Stimulated activated CD8-positive, alpha-beta memory T cell treated with anti-CD3 and anti-CD28 coated beads, Interleukin-2, amount 100 ng/mL, for 48 hours (primary cell): ENCODE measurements around the gene CCDC32.

ENCODE experiments used
- DNase-seq, 2 donors: peaks; one replicate each; pipeline ENCODE4 v3.0.0-alpha.2; 2020; ENCODE audit warnings: low read depth in 2 of 2

The CCDC32 gene

DNA sequence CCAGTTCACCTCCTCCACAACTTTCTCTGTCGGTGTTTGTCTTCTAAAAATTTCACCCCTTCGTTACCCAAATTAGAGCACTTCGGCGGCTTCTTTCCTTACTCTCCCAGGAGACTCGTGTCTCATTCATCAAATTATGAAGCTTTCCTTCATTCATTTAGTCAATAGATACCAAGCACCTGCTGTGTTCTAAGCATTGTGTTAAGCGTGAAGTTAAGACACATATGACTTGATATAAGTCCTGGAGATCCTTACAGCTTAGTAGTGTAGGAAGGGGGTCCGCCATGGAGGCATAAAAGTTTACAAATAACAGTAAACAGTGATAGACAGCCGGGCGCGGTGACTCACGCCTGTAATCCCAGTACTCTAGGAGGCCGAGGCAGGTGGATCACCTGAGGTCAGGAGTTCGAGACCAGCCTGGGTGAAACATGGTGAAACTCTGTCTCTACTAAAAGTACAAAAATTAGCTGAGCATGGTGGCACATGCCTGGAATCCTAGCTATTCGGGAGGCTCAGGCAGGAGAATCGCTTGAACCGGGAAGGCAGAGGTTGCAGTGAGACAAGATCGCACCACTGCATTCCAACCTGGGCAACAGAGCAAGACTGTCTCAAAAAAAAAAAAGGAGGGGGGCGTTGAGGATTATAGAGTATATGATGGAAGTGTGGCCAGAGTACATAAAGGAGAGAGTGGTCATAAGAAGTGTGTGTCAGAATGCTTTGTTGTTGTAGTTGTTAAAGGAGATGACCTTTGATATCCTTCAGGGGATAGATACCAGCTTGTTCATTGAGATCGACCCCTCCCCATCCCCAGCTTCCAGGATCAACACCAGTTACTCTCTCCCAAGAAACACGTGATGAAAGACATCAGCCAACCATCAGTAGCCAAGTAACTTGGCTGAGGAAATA, 744 bp upstream of the CCDC32 start:
- no peak for DNase-seq

DNA sequence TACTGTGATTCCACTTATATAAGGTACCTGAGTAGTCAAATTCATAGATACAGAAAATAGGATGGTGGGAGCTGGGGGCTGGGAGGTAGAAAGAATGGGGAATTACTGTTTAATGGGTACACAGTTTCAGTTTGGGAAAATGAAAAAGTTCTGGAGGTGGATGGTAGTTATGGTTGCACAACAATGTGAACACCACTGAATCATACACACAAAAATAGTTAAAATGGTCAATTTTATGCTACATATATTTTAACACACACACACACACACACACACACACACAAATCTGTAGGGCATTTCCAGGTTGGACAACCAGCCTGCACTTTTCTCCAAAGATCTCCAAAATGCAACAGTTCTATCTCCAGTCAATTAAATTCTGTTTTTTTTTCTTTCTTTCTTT, 1.4 kb downstream of the CCDC32 start:
- DNase-seq = no peak

DNA sequence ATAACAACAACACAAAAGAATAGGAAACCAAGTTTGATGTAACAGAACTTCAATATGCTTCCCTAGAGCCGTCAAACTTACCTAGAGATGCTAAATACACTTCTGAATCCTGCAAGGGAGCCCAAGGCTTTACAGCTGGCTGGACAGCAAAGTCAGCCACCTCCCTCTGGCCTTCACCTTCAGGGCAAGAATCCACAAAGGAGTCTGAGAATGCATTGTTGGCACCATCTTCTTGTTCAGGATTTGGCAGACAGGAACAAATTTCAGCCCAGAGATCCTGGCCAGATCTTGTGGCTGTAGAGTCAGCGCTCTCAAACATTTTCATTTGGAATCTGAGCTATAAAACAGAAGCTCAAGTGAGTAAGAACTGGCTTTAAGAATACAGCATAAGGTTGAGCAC, 2.2 kb downstream of the CCDC32 start:
- DNase-seq = no peak

DNA sequence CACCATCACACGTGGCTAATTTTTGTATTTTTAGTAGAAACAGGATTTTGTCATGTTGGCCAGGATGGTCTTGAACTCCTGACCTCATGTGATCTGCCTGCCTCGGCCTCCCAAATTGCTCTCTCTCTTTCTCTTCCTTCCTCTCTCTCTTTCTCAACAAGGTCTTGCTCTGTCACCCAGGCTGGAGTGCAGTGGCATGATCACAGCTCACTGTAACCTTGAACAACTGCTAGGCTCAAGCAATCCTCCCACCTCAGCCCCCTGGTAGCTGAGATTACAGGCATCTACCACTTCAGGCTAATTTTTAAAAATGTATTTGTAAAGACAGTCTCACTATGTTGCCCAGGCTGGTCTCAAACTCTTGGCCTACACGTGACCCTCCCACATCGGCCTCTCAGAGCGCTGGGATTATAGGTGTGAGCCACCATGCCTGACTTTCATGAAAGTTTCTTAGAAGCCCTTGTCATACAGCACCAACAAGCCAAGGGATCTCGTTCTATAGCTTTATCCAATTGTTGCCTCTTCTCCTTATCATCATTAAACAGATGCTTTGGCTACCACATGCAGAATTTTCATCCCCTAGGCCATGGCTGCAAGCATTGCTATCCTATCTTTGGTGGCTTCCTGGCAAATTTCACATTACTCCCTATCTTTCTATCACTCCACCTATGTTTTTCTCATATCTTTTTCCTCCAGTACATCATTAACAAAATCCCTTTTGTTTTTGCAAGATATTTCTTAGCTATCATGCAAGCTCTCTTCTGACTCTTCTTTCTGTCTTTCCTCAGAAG, 5.7 kb downstream of the CCDC32 start:
- no peak for DNase-seq

DNA sequence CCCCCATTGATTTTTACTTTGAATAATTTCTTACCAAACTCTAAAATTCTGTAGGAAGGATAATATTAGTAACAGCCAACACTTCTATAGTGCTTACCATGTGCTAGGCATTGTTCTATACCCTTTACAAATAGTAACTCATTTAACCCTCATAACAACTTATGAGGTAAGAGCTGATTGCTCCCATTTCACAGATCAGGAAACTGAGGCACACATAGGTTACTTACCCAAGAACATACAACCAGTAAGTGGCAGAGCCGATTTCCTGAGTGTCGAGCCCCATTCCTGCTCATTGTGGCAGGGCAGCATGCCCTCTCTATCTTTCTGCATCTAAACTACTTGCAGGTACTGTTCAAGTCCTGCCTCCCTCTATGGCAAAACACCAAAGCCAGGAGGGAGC, 9.0 kb downstream of the CCDC32 start:
- no peak for DNase-seq

DNA sequence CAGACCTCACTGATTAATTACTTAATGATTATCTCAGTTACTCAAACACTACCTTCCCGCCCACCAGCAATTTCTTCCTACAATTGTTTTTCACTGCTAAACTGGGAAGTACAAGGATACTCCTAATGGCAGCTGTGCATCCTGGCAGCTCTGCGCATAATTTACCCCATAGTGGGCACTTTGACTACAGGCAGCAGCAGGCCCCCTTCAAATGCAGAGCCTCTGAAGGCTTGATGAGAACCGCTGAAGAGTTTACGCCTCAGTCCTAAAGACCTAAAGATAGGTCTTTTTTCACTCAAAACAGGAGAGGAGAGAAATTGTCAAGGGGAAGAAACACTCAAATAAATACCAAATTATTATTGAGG, 10.7 kb downstream of the CCDC32 start:
- no peak for DNase-seq

DNA sequence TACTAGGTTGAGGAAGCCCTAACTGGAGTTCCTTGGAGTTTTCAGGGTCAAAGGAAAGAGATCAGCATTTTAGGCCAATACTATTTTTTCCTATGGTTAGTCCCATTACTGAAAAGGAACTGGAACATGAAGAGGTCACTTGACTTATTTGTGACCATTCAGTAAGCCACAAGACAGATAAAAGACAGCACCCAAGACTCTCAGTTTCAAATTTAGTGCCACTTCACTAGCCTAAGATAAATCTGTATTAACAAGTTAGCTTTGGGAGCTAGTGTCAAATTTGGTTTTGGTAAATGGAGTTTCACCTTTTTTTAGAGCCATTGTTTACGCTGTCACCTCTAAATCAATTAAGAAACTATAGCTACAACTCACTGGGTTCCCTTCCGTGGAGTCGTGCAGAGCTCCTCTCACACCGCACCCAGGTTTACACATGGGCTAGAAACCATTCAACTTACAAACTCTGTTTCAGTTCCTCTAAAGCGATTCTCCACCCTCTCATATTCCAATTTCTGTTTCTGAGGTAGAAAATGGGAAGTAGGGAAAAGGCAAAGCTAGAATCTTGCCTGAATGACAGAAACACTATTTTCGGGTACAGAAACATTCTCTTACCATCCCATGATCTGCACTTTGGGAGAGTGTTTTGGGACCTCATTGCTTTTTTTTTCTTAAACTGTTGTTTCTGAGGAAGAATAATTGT, 14.4 kb downstream of the CCDC32 start:
- DNase-seq = no peak

DNA sequence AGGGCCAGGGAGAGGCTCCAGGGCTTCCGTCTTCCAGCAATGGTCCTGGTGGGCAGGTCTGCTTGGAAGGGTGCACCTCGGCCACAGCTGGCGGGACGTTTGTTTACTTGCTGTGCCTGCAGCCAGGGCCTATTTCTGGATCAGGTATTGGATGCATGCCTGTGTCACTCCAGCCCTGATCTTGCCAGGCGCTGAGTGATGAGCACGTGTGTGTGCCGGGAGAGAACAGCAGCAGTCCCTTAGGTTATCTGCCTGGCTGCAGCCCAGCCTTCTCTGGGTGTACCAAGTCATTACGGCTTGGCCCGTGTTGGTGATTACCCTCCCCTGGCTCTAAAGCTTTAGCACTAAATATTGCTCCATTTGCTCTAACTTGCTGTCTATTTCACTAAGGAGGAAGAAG, 14.9 kb downstream of the CCDC32 start:
- no peak for DNase-seq

DNA sequence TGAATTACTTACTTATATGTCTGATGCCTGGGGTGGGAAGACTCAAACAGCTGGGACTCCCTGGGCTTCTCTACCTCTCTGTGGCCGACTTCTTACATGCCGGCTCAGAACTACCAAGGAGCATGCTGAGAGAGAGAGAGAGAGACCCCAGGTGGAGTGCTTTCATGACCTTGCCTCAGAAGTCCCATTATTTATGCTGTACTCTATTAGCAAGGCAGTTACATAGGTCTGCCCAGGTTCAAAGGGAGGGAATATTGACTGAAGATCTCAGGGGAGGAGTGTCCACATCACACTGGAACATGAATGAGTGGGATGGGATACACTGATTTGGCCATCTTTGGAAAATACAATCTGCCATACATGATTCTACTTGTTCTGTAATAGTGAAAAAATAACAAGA, 16.2 kb downstream of the CCDC32 start:
- DNase-seq = no peak

DNA sequence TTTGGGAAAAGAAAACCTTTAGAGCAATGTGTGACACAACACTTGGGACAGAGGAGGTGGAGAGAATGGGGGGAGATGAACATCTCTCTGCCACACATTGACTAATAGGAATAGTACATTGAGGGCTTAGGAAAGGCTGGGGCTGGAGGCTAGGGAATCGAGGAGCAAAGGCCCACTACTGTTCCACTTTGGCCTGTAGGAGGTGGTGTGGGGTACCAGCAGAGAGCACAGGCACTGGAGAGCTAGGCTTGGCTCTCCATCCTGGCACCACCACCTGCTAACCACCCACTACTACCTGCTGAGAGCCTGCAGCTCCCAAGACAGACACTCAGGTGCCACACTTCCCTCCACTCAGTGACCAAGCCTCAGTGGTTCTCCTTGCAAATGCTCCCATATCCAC, 19.4 kb downstream of the CCDC32 start:
- DNase-seq = no peak

DNA sequence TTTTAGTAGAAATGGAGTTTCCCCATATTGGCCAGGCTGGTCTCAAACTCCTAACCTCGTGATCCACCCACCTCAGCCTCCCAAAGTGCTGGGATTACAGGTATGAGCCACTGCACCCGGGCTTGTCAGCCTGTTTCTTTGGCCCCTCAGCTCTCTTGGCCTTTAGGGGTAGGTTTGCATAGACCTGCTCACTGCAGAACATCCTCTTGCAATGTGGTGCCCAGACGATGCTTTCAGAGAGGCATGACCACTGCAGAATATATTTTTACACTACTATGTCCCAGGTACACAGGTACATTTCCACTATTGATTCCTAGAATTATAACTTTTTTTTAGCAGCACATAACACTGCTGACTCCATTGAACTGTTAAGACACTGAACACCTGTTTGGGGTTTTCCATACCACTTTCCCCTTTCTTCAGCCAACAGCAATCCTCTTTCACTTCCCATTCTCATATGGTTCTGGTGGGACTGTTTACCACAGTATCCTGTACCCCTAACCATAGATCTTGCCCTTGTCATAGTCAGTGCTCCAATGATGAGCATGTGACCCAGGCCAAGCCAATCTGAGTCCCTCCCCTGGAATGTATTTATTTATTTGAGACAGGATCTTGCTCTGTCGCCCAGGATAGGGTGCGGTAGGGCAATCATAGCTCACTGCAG, 21.1 kb downstream of the CCDC32 start:
- DNase-seq = no peak

DNA sequence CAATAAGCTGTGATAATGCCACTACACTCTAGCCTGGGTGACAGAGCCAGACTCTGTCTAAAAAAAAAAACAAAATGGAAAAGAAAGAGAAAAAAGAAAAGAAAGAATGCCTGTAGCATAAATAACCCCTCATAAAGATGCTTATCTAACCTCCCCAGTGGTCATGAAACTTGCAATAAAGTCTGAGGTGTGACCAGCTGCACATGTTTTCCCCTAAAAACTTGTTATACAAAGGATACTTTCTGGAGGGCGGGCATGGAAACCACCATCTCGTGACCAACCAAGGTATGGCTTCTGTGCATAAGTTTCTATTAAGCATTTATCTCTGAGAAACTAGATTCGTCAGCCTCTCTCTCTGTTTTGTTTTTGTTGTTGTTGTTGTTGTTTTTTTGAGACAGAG, 21.8 kb downstream of the CCDC32 start:
- DNase-seq = no peak

DNA sequence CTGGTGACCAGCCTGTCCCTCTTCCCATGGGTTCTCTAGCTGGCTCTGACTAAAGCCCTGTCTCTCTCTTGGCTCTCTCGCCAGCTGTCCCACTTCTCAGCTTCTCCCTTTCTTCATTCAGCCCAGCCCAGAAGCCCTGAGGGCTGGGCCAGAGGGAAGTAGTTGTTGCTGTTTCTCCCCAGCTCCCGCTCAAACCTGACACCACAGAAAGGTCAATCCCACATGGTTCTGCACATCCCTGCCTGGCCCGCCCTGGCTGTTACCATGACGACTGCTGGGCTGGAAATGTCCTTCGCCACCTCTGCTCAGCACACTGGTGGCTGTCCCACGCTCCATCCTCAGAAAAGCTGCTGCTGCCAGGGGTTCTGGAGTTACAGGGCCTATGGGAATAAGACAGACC, 25.9 kb downstream of the CCDC32 start:
- no peak for DNase-seq

DNA sequence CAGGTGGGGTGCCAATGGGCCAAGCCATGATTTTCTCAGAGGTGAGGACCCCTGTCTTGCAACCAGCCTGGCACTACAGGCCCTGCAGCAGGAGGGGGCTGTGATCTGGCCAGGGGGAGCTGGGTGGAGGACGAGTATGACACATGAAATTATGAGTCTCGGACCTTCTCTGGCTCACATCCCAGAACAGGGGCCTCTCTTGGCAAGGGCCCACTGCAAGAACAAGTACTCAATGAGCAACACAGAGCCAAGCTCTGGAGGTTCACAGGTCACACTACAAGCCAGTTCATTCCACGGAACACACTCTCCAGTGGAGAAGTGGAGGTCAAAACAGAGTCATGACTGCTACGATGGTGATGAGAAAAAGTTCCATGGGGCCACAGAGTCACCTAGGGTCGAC, 28.3 kb downstream of the CCDC32 start:
- DNase-seq = no peak

DNA sequence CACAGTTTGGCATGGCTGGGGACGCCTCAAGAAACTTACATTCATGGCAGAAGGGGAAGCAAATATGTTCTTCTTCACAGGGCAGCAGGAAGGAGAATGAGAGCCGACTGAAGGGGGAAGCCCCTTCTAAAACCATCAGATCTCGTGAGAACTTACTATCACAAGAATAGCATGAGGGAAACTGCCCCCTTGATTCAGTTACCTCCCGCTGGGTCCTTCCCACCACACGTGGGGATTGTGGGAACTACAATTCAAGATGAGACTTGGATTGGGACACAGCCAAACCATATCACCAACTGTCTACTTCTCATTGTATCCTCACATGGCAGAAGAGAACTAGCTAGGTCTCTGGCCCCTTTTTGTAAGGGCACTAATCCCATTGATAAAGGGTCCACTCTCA, 30.5 kb downstream of the CCDC32 start:
- DNase-seq = no peak

DNA sequence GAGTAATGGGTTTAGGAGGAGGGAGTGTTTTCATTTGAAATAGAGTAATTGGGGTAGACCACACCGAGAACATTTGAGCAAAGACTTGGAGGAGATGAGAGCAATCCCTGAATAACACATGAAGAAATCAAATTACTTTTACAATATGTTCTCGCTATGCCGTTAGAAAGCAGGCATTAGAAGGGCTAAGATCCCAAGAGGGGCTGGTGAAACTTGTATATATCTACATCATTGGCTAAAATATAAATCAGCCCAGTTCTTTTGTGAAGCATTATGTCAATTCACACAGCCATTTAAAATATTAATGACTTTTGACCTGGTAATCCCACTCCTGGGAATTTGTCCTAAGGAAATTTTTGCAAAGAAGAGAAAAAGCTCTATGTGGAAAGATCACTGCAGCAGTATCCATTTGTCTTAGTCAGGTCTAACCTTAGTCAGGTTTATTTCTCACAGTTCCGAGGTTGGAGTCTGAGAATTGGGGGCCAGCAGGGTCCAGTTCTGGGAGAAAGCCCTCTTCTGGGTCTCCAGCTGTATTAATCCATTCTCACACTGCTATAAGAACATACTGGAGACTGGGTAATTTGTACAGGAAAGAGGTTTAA, 31.0 kb downstream of the CCDC32 start:
- DNase-seq = no peak

DNA sequence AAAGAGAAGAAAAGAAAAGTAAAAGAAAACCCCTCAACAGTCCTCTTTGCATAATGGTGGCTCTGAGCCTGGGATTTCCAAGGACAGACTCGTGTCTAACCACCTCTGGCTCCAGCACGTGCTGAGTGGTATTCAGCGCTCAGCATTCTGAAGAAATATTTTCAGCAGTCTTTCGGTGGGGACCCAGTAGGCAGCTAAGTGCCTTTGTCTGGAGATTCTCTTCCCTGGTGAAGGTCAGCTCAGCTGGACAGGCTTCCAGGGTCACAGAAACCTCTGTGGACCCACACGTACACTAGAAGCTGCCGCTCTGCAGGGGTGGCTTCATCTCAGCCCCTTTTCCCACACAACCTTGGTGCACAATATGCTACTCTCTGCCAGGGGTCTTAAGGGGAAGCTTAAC, 36.0 kb downstream of the CCDC32 start:
- DNase-seq = no peak

DNA sequence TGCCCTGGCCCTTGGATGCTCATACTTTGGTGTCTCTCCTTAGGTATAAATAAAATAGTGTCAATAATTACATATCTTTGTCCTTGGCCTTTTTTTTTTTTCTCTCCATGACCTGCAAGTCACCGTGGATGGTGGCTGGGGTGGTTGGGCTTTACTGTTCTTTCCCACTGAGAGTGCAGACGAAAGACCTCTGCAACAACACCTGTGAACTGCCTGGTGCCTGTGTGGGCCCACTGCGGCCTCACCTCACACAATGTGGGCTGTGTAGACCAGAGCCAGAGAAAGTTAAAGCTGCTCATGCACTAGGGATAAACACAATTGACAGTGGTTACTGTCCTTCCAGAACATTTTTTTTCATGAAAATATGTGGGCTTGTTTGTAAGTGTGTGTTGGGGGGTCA, 39.0 kb downstream of the CCDC32 start:
- no peak for DNase-seq

DNA sequence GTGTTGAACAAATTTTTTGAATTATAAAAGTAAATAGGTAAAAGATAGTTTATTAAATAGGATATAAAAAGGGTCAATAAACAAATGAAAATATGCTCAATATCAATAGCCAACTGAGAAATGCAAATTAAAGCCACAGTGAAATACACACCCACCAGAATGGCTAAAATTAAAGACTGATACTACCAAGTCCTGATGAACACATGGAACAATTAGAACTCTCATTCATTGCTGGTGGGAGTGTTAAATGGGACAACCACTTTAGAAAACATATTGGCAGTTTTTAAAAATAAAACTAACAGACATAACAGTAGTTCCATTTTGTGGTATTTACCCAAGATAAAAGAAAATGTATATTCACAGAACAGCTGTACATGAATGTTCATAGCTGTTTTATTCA, 41.2 kb downstream of the CCDC32 start:
- no peak for DNase-seq

DNA sequence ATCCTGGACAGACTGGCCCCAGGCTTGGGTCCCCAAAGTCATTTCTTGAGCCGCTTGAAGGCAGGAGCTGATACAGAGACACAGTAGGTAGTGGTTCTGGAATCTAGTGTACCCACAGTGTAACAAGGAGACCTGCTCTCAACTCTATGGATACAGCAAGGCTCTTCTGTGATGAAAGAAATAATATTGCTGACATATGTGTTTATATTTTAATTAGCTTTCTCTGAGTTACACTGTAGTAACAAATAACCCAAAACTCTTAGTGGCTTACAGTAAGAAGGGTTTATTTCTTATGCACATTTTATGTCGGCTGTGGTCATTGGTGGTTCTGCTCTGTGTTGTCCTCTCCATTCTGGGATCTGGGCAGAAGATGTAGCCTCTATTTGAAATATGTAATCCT, 48.5 kb downstream of the CCDC32 start:
- no peak for DNase-seq

DNA sequence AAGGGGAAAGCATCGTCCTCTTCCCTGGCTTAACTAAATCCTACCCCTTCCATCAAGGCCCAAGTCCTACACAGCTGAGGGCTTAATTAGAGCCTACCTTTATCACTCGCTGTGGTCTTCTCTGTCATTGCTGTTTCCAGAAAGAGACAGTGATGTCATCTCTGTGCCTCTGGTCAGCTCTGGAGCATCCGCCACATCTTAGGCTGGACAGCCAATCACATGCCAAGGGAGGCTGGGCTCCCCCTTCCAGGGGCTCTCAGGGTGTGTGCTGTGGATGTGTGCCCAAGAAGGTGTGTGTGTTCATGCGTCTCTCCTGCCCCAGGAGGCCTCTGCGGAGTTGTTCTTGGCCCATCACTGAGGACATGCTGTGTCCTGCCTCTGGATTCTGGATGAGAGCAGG, 51.2 kb downstream of the CCDC32 start:
- DNase-seq = no peak

DNA sequence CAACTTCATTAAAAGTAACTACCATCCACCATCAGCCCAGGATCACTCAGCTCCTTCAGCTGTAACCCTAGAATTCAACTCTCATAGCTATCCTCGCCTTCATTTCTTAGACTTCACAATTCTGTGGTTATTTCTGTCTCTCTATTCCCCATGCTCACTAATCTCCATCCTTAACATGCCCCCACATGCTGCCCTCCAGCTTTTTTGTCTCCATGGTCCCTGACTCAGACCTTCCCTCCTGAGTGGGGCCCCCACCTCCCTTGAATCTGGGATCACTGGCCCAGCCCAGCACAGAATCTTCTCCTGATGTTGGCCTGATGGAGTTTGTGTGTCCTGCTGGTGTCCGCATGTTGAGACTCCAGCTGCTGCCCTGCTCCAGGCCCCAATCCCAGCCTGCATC, 52.4 kb downstream of the CCDC32 start:
- no peak for DNase-seq
